Spleen (tissue), 11 donors: ENCODE results near the gene C1orf52. TPM values are rescaled to one million over a fixed set of nuclear protein-coding genes. Genes with fewer than 3 reads are reported as not detected.

Experiments used
- DNase-seq: peaks from one replicate; pipeline ENCODE4 v3.0.0-alpha.2; 2020
- H3K27ac ChIP-seq, 8 donors: fragments of 200-600 bp; sonication (generic) in 7 of 8; 1 replicate in 4 of 8; 2 replicates in 4 of 8; pipeline versions ENCODE4 v1.5.0 to v1.8.0; 2016 to 2021; ENCODE audit warnings: inconsistent platforms in 4 of 8, mild to moderate bottlenecking in 4 of 8, moderate library complexity in 1 of 8
- H3K27me3 ChIP-seq, 7 donors: fragments of 200-600 bp; sonication (generic) in 6 of 7; replicated peaks in 1 of 7; 1 replicate in 4 of 7; 2 replicates in 3 of 7; pipeline versions ENCODE4 v1.5.0 to v1.8.0; 2016 to 2021; ENCODE audit warnings: inconsistent platforms in 3 of 7, mild to moderate bottlenecking in 1 of 7
- H3K36me3 ChIP-seq, 6 donors: fragments of 200-600 bp; sonication (generic) in 5 of 6; 1 replicate in 4 of 6; 2 replicates in 2 of 6; pipeline versions ENCODE4 v1.5.0 to v1.8.0; 2016 to 2021; ENCODE audit warnings: inconsistent platforms in 2 of 6
- H3K4me1 ChIP-seq, 6 donors: fragments of 200-600 bp; sonication (generic) in 5 of 6; 1 replicate in 3 of 6; 2 replicates in 3 of 6; pipeline versions ENCODE4 v1.5.0 to v1.8.0; 2016 to 2021; ENCODE audit warnings: inconsistent platforms in 3 of 6
- H3K4me3 ChIP-seq, 8 donors: fragments of 200-600 bp; sonication (generic) in 7 of 8; 1 replicate in 4 of 8; 2 replicates in 4 of 8; pipeline versions ENCODE4 v1.5.0 to v1.8.0; 2016 to 2021; ENCODE audit warnings: inconsistent platforms in 4 of 8, mild to moderate bottlenecking in 4 of 8, moderate library complexity in 2 of 8
- H3K9me3 ChIP-seq, 8 donors: fragments of 200-600 bp; sonication (generic) in 7 of 8; 1 replicate in 4 of 8; 2 replicates in 4 of 8; pipeline versions ENCODE4 v1.5.0 to v1.8.0; 2016 to 2021; ENCODE audit warnings: inconsistent platforms in 4 of 8
- CTCF ChIP-seq, 11 experiments: fragments of 200-600 bp in 7 of 11; fragments of 450-650 bp in 4 of 11; sonication (generic) in 4 of 11; IDR thresholded peaks in 8 of 11; conservative IDR thresholded peaks in 3 of 11; 1 replicate in 7 of 11; 2 replicates in 4 of 11; pipeline versions ENCODE4 v1.4.0 to v1.8.0; 2016 to 2021; ENCODE audit warnings: antibody characterized with exemption in 11 of 11, inconsistent platforms in 4 of 11, mild to moderate bottlenecking in 1 of 11
- POLR2A ChIP-seq, 3 donors: fragments of 450-650 bp; IDR thresholded peaks; one replicate each; pipeline ENCODE4 v1.5.1; 2017; ENCODE audit warnings: antibody characterized with exemption in 3 of 3, mild to moderate bottlenecking in 1 of 3
- POLR2AphosphoS5 ChIP-seq, 3 donors: sonication (generic); formaldehyde crosslinking; IDR thresholded peaks; one replicate each; pipeline ENCODE4 v1.5.1; 2017; ENCODE audit warnings: antibody characterized with exemption in 3 of 3
- WGBS, 5 donors: extraction: QIAGEN DNeasy Blood & Tissue Kit in 3 of 5; methylation state at CpG; one replicate each; pipeline versions ENCODE4 v1.1.5 to v1.1.7; 2013 to 2018; 5-methylcytosine and 5-hydroxymethylcytosine counted together
- intact Hi-C: fragments of 100-400 bp; cut with DNase I; formaldehyde crosslinking; loops from one replicate; pipeline ENCODE4 v1.15.0; 2023; ENCODE audit warnings: low total_unique reads
- polyA plus RNA-seq, 3 donors: library from polyadenylated mRNA; stranded (reverse); fragments of 200-250 nt; gene quantifications; one replicate each; pipeline ENCODE4 v1.2.1, GENCODE V29; 2013
- total RNA-seq, 7 donors: library from RNA; depleted of rRNA in 3 of 7; stranded (reverse); fragments of >200 nt in 3 of 7; fragmentation: NEBNext Ultra II Directional in 4 of 7; extraction: Animal tissue kit (Norgen Biotek cat#: 25700) in 4 of 7; gene quantifications; one replicate each; pipeline versions ENCODE4 v1.1.0 to v1.2.1, GENCODE V29; 2016 to 2021
- donor health status: healthy with polysubstance abuse.
- donor health status: DM: no; HTN: no; CAD: no; lungs with moderate emphysema.
- donor health status: DM: no; HTN: no; CAD: no.
- donor health status: Bipolar disorder and iron deficiency.
- donor health status: healthy.
- donor health status: DM: no; HTN: no; CAD: no.
- donor health status: DM: yes; HTN: yes; CAD: no.

C1orf52 gene
- total and polyA plus RNA-seq, 10 donors = 16.2 to 29.7 (median 22.6) TPM

- Histone ChIP-seq H3K4me1 (peaks cover 0 to 9% (median 2%) of the 10 kb centered on the region in 6 donors), H3K27ac (no peak overlapping the region), H3K4me3 (no peak overlapping the region), H3K9me3 (no peaks in the 10 kb centered on the region), H3K27me3 (no peaks in the 10 kb centered on the region), H3K36me3 (no peaks in the 10 kb centered on the region)
- WGBS, 5 donors = 62 to 78% (median 74%) methylated on average over 5 of the region's 5 CpGs
- DNase-seq = no peak
- TF ChIP-seq POLR2A (IDR thresholded peaks at IDR 0.05) = no peak
- intact Hi-C loops = no loop called here
Measured at GRCh38 chr1:85223334-85223733, 36.1 kb downstream of the C1orf52 start.

- H3K4me3 ChIP-seq = no peak overlapping the region
- intact Hi-C loops = no loop called here
- no peak for TF ChIP-seq POLR2AphosphoS5 (IDR thresholded peaks at IDR 0.05)
- TF ChIP-seq POLR2A (IDR thresholded peaks at IDR 0.05) = no peak
- no peak for TF ChIP-seq CTCF (IDR thresholded peaks at IDR 0.05 in 8 of 11, conservative IDR thresholded peaks at IDR 0.05 in 3 of 11)
- H3K27me3 ChIP-seq = no peaks in the 10 kb centered on the region
- no peak overlapping the region for H3K27ac ChIP-seq
- no peak for DNase-seq
- peaks cover 0 to 9% (median 2%) of the 10 kb centered on the region in 6 donors for H3K4me1 ChIP-seq
- no peaks in the 10 kb centered on the region for H3K36me3 ChIP-seq
- no peaks in the 10 kb centered on the region for H3K9me3 ChIP-seq
- WGBS, 5 donors = 57 to 72% (median 65%) methylated on average over 7 of the region's 7 CpGs
Measured at GRCh38 chr1:85220756-85221201, 38.7 kb downstream of the C1orf52 start.

GRCh38 chr1:85219853-85220610, 39.4 kb downstream of the C1orf52 start:
- Histone ChIP-seq H3K27ac (no peak overlapping the region), H3K4me1 (peaks cover 0 to 3% (median 0%) of the 10 kb centered on the region in 6 donors), H3K4me3 (no peak overlapping the region), H3K36me3 (no peaks in the 10 kb centered on the region), H3K9me3 (no peaks in the 10 kb centered on the region), H3K27me3 (peaks cover 0 to 5% (median 0%) of the 10 kb centered on the region in 7 donors)
- DNase-seq = no peak
- intact Hi-C loops = no loop called here
- no peak for TF ChIP-seq POLR2AphosphoS5 (IDR thresholded peaks at IDR 0.05)
- no peak for TF ChIP-seq POLR2A (IDR thresholded peaks at IDR 0.05)
- TF ChIP-seq CTCF (IDR thresholded peaks at IDR 0.05 in 8 of 11, conservative IDR thresholded peaks at IDR 0.05 in 3 of 11) = no peak
- 86 to 92% (median 87%) methylated on average over 2 of the region's 2 CpGs for WGBS, 5 donors

- Histone ChIP-seq H3K27me3 (peaks cover 0 to 9% (median 0%) of the 10 kb centered on the region in 7 donors), H3K27ac (no peak overlapping the region), H3K4me1 (no peaks in the 10 kb centered on the region), H3K4me3 (no peak overlapping the region), H3K9me3 (no peaks in the 10 kb centered on the region), H3K36me3 (no peaks in the 10 kb centered on the region)
- TF ChIP-seq POLR2AphosphoS5 (IDR thresholded peaks at IDR 0.05) (no peak), CTCF (IDR thresholded peaks at IDR 0.05 in 8 of 11, conservative IDR thresholded peaks at IDR 0.05 in 3 of 11) (no peak), POLR2A (IDR thresholded peaks at IDR 0.05) (no peak)
- intact Hi-C loops = no loop called here
- no peak for DNase-seq
Measured at GRCh38 chr1:85216697-85217096, 42.8 kb downstream of the C1orf52 start.
